SHP77 treated with DMSO at 0.1 percent for 48 hours (cell line): ENCODE data around the gene DCUN1D4.

Source experiments
- DNase-seq: peaks from one replicate; lab custom pipeline; 2025; lab: John Stamatoyannopoulos, UW

DCUN1D4 gene

DNA sequence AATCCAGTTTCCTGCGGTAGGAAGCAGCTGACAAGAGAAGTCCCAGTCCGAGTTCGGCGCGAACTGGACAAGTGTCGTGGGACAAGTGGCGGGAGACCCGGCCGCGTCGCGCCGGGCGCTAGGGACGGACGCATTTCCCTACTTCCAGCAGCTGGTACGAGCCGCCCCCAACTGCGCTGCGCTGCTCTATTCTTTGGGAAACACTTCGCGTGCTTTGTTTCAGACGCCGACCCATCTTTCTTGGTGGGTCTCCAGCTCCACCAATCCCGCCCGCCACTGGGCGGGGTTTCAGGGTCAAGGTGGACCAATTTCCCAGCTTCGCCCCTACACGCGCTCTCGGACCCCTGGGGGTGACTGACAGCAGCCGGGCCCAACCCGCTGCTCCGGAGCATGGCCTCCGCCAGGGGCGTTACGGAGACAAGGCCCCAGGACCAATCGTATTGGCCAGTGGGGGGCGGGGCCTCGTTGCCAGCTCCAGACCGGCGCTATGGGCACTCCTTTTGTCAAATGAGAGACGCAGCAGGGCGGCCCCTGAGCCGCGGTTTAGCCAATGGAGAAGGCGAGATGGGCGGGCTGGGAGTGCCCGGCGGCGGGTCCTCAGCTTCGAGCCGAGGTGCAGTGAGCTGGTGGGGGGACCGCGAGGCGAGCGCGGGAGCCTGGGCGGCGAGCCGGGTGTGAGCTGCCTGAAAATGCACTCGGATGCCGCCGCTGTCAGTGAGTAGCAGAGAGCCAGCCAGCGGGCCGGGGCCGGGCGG lies at the start of gene DCUN1D4:
TSS of gene DCUN1D4 (plus strand) at position 600 of the 755 bp plus-strand sequence. CDS start at position 690, 90 bp downstream.
- DNase-seq = peak; percentile 99

DNA sequence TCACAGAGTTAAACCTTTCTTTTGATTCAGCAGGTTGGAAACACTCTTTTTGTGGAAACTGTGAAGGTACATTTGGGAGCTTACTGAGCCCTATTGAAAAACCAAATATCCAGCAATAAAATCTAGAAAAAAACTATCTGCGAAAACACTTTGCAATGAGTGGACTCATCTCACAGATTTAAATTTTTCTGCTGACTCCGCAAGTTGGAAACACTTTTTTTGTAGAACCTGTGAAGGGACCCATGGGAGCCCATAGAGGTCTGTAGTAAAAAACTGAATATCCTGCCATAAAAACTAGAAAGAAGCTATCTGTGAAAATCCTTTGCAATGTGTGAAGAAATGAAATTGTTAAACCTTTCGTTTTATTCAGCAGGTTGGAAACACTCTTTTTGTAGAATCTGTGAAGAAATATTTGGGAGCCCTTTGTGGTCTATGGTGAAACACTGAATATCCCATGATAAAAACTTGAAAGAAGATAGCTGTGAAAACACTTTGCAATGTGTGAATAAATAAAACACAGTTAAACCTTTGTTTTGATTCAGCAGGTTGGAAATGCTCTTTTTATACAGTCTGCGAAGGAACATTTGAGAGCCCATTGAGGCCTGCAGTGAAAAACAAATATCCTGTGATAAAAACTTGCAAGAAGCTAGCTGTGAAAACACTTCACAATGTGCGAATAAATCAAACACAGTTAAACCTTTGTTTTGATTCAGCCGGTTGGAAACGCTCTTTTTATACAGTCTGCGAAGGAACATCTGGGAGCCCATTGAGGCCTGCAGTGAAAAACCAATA lies 22.3 kb upstream of the DCUN1D4 start:
- no peak for DNase-seq

DNA sequence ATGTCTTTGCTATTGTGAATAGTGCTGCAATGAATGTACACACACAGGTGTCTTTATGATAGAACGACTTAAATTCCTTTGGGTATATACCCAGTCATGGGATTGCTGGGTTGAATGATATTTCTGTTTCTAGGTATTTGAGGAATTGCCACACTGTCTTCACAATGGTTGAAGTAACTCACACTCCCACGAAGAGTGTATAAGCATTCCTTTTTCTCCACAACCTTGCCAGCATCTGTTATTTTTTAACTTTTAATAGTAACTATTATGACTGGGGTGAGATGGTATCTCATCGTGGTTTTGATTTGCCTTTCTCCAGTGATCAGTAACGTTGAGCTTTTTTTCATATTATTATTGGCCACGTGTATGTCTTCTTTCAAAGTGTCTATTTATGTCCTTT lies 17.6 kb upstream of the DCUN1D4 start:
- no peak for DNase-seq

DNA sequence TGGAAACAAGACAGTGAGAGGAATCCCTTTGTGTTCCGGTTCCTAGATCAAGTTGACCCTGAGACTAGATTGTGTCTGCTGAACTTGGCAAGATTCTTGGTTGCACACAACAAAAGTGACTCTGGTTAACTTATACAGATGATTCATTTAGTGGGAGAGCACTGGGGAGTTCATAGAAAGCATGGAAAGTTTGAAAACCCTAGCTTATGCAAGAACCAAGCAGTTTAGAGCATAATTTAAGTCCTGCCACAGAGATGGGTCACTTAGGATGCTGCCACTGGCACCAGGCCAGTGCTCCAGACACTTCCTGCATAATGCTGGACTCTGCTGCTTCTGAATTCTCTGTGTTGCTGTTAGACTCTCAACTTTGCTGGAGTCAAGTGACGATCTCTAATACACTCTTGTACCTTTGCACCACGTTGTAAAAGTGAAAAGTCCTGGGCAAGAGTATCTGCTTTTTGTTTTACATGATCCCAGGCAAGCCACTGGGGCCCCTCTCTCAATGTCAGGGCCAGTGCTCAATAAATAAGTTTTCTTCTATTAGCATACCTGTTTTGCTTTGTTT lies 12.7 kb upstream of the DCUN1D4 start:
- DNase-seq = no peak

GRCh38 chr4:51831133-51831532 lies 11.8 kb upstream of the DCUN1D4 start:
- peak; percentile 33 for DNase-seq

DNA sequence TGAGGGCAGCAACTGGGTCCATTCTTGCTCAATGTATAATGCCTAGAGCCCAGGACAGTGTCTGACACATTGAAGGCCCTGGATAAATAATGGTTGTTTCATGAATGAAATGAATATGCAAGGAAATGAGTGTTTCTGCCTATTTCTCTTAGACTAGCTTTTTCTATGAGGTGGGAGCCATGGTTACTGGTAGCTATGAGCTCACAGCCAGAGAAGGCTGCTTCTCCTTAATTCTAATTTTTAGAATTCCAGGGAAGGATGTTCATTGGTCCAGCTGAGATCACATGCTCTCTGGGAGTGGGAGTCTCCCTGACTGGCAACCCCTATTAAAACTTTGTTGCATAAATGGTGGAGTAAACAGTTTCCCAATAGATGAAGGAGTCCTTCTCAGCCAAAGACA lies 9.7 kb upstream of the DCUN1D4 start:
- no peak for DNase-seq

DNA sequence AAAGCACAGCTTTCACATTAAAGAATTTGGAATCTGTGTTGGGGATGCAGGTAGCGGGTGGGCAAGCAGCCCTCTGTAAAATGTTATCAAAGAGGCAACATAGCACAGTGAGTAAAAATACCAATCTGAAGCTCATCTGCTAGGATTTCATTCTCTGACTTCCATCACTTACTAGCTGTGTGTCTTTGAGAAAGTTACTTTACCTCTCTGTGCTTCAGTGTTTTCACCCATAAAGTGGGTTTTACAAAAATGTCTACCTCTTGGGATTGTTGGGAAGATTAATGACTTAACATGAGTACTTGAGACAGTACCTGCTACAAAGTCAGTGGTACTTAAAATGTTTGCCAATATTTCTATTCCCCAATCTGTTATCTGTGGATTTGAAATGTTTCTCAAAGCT lies 7.9 kb upstream of the DCUN1D4 start:
- DNase-seq = no peak

DNA sequence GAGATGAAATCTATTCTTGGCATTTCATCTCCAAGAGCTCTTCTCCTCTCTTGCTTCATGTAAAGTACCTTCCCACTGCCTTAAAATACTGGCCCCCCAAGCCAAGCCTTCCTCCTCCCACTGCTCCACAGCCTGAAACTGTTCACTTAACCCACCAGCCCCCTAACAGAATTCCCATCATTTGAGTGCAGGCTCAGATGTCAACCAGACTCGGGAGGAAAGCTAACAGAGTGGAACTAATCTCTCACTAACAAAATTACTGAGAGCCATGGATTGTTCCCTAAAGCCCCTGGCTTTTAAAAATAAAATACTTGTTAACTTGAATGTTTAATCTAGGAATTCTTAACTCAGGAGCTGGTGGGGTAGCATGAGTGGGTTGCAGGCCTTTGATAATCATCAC lies 7.1 kb upstream of the DCUN1D4 start:
- DNase-seq = no peak

DNA sequence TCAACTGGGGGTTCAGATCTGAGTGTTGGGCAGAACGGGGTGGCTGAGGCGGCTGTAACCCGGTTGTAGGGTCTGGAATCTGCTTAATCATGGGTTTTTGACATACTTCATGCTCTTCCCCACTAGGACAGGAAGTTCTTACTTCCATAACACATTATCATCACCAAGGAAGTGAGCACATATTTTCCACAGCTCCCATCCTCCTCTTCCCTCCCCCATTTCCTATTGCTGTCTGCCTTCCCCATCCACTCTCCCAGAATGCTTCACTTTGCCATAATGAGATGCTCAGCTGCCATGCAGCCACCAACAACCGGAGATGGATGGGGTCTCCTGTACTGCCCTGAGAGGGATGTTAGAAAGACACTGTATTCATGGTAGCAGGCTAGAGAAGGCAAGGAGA lies 6.4 kb upstream of the DCUN1D4 start:
- no peak for DNase-seq

DNA sequence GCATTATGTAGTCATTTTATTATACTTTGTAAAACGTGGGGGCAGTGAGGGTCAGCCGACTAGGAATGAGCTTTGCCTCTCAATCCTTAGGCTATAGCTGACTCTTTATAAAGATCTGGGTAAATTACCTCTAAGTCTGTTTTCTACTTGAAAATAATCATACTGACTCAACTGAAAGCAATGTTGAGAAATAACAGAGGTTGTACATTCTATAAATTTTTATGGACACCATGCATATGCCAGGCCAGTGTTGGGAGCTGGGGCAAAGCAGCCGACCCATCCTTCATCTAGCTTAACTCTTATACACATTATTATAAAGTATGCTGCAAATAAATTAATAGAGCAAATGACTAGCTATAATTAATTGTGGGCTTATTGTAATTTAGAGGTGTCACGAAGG lies 2.2 kb upstream of the DCUN1D4 start:
- no peak for DNase-seq

- DNase-seq = peak; percentile 66
Observed at GRCh38 chr4:51842167-51842553, 793 bp upstream of the DCUN1D4 start.

DNA sequence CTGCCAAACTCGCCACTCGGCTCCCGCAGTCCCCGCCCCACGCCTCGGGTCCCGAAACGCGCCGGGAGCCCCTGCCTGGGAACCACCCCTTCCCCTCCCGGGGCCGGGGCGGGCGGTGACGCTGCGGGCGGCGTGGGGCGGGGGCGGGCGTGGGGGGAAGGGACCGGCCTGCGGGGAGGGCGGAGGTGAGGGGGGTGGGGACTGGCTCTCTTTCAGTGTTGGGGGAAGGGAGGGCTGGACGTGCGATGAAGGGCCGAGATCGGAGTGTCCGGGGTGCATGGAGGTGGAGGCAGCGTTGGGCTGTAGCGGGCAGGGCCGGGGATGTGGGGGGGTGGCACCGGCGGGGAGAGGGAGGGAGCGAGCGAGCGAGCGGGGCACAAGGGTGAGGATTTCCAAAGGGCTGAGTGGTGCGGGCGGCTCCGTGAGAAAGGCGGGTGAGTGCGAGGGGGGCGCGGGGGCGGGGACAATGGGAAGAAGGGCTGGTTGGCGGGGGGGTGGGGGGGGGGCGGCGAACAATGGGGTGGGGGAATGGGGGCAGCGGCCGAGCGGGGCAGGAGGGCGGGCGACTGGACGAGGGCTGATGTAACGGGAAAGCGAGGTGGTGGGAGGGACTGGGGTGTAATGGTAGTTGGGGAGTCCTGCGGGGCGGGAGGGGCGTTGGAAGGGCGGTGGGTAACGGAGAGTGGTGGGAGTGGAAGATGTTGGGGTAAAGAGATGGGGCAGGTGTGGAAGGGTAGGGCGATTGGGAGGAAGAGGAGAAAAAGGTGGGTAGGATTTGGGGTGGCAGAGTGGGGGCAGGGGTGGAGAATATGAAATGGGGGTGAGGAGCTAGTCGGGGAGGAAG lies 578 bp downstream of the DCUN1D4 start:
- DNase-seq = no peak

- DNase-seq = peak; percentile 81
Observed at GRCh38 chr4:51844153-51845054, 1.5 kb downstream of the DCUN1D4 start.

DNA sequence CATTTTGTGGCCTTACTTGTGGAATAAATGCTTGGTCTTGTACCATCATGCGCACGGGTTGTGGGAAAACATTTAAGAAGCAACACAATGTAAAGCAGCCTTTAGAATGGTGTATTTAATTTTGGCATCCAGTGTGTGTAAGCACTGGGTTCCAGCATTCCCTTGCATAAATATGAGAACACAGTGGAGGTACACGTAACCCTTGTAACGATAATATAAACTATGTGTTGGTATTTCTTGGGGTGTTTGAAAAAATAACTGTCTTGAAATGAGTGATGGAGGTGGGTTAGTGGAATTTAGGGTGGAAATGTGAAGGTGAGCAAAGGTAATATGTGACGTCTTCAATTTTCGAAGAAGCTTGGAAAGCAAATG lies 2.1 kb downstream of the DCUN1D4 start:
- no peak for DNase-seq

DNA sequence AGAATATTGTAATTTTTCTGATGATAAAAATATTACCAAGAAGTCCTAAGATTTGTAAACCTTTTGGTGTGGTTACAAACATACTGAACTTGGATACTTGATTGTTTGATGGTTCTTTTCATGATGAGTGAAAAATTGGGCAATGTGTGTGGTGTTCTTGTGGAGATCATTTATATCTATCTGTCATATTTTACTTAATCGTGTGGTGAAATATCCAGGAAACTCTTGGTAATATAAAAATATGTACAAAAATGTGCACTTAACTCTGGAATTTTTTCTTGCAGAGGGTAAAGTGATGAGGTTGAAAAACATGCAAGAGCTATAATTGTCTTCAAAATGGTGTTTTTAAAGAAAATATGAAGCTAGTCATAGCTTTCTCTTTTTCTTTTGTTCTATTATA lies 2.8 kb downstream of the DCUN1D4 start:
- DNase-seq = no peak

- no peak for DNase-seq
Observed at GRCh38 chr4:51849430-51849829, 6.5 kb downstream of the DCUN1D4 start.

GRCh38 chr4:51850294-51850693 lies 7.3 kb downstream of the DCUN1D4 start:
- no peak for DNase-seq

GRCh38 chr4:51851090-51851936 lies 8.4 kb downstream of the DCUN1D4 start:
- DNase-seq = no peak

GRCh38 chr4:51851937-51852290 lies 9.0 kb downstream of the DCUN1D4 start:
- no peak for DNase-seq

- DNase-seq = no peak
Observed at GRCh38 chr4:51853027-51853682, 10.2 kb downstream of the DCUN1D4 start.
